ENCODE measurements around the gene TGFBR3. TPM values are rescaled to one million over a fixed set of nuclear protein-coding genes. Genes with fewer than 3 reads are reported as not detected.
A peak's percentile ranks its signal among the peaks of the same experiment; 100 is the strongest.

Gene TGFBR3
- total and polyA plus RNA-seq, 2 of the 13 experiments (the other 11 are each of a cell fraction or from before 2014, with no cell fraction given) = 76.5 to 195 TPM

DNA sequence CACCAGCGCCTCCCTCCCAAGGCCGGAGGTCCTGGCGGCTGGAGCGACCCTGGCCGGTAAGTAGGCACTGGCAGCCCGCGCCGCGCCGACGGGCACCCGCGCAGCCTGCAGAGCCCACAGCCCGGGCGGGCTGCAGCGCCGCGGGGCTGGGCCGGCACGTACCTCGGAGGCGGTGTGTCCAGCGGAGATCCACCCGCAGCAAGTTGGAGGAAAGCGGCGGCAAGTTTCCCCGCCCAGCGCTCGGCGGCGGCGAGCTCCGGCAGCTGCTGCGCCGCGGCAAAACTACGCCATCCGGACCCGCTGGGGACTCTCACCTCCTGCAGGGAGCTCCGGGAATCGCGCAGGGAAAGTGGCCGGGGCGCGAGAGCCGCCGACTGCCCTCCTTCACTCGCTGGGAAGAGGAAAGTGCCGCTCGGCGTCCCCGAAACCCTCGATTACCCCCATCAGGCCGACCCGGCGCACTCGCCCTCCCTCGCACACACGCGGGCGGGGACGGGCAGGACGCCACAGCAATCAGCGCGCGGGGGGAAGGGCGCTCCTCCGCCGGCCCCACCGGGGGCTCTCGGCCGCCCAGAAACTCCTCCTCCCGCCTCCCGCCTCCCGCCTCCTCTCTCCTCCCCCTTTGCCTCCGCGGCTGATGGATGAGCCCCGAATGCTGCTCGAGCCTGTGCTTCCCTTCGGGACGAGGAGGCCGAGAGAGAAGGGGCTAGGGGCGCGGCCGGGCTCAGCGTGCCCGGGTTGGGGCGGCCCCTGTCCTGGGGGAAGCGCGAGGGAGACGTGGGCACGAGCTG, at the start of gene TGFBR3 (continued):
- TF ChIP-seq PLRG1 (conservative IDR thresholded peaks at IDR 0.05) (no peak), NCOR1 (IDR thresholded peaks at IDR 0.05; ENCODE audit: borderline replicate concordance, low read length) (no peak), ZNF772 (CRISPR knock-in tag; IDR thresholded peaks at IDR 0.05) (0 out of 2 replicates have a peak, but pooled peaks have one; percentile 49), HOXA5 (CRISPR knock-in tag; IDR thresholded peaks at IDR 0.05) (peak; percentile 26; the same call in 1 of the 2 replicates), ISL2 (CRISPR knock-in tag; IDR thresholded peaks at IDR 0.05) (peak; percentile 75; the same call in 1 of the 2 replicates), ZSCAN20 (CRISPR knock-in tag; IDR thresholded peaks at IDR 0.05; ENCODE audit: borderline replicate concordance) (no peak), ZNF263 (CRISPR knock-in tag; IDR thresholded peaks at IDR 0.05) (peak; percentile 41; the same call in 1 of the 2 replicates), TBL1XR1 (IDR thresholded peaks at IDR 0.05; ENCODE audit: borderline replicate concordance, low read length, partially characterized antibody) (no peak), SOX6 (IDR thresholded peaks at IDR 0.05) (no peak), SOX6 (CRISPR knock-in tag; IDR thresholded peaks at IDR 0.05) (peak; percentile 81), KDM6A (CRISPR knock-in tag; IDR thresholded peaks at IDR 0.05; ENCODE audit: low read depth) (0 out of 2 replicates have a peak, but pooled peaks have one; percentile 21), ZNF746 (CRISPR knock-in tag; IDR thresholded peaks at IDR 0.05) (peak; percentile 95), ZNF329 (CRISPR knock-in tag; IDR thresholded peaks at IDR 0.05; ENCODE audit: low read depth) (no peak), ZNF839 (CRISPR knock-in tag; IDR thresholded peaks at IDR 0.05; ENCODE audit: borderline replicate concordance) (0 out of 2 replicates have a peak, but pooled peaks have one; percentile 55), ZNF513 (CRISPR knock-in tag; conservative IDR thresholded peaks at IDR 0.05) (no peak), PBX2 (CRISPR knock-in tag; IDR thresholded peaks at IDR 0.05) (peak; percentile 76), NCOA1 (CRISPR knock-in tag; IDR thresholded peaks at IDR 0.05) (0 out of 2 replicates have a peak, but pooled peaks have one; percentile 36), AGO2 (optimal IDR thresholded peaks at IDR 0.05; ENCODE audit: low read depth, low read length) (peak; percentile 98), ZZZ3 (CRISPR knock-in tag; IDR thresholded peaks at IDR 0.05; ENCODE audit: borderline replicate concordance) (no peak), ZNF792 (CRISPR knock-in tag; IDR thresholded peaks at IDR 0.05) (peak; percentile 82), KAT7 (CRISPR knock-in tag; IDR thresholded peaks at IDR 0.05; ENCODE audit: borderline replicate concordance) (peak; percentile 95)
- TF ChIP-seq, protein P1, sequence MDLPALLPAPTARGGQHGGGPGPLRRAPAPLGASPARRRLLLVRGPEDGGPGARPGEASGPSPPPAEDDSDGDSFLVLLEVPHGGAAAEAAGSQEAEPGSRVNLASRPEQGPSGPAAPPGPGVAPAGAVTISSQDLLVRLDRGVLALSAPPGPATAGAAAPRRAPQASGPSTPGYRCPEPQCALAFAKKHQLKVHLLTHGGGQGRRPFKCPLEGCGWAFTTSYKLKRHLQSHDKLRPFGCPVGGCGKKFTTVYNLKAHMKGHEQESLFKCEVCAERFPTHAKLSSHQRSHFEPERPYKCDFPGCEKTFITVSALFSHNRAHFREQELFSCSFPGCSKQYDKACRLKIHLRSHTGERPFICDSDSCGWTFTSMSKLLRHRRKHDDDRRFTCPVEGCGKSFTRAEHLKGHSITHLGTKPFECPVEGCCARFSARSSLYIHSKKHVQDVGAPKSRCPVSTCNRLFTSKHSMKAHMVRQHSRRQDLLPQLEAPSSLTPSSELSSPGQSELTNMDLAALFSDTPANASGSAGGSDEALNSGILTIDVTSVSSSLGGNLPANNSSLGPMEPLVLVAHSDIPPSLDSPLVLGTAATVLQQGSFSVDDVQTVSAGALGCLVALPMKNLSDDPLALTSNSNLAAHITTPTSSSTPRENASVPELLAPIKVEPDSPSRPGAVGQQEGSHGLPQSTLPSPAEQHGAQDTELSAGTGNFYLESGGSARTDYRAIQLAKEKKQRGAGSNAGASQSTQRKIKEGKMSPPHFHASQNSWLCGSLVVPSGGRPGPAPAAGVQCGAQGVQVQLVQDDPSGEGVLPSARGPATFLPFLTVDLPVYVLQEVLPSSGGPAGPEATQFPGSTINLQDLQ (CRISPR knock-in tag; IDR thresholded peaks at IDR 0.05) = 0 out of 2 replicates have a peak, but pooled peaks have one; percentile 48
- TF ChIP-seq, protein P2, sequence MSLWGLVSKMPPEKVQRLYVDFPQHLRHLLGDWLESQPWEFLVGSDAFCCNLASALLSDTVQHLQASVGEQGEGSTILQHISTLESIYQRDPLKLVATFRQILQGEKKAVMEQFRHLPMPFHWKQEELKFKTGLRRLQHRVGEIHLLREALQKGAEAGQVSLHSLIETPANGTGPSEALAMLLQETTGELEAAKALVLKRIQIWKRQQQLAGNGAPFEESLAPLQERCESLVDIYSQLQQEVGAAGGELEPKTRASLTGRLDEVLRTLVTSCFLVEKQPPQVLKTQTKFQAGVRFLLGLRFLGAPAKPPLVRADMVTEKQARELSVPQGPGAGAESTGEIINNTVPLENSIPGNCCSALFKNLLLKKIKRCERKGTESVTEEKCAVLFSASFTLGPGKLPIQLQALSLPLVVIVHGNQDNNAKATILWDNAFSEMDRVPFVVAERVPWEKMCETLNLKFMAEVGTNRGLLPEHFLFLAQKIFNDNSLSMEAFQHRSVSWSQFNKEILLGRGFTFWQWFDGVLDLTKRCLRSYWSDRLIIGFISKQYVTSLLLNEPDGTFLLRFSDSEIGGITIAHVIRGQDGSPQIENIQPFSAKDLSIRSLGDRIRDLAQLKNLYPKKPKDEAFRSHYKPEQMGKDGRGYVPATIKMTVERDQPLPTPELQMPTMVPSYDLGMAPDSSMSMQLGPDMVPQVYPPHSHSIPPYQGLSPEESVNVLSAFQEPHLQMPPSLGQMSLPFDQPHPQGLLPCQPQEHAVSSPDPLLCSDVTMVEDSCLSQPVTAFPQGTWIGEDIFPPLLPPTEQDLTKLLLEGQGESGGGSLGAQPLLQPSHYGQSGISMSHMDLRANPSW (CRISPR knock-in tag; IDR thresholded peaks at IDR 0.05; ENCODE audit: borderline replicate concordance) = no peak
